Right lobe of liver (tissue), 4 donors: ENCODE results near the gene CELSR3.

Experiments used
- CTCF ChIP-seq, 4 donors: fragments of 200-600 bp in 3 of 4; fragments of 450-650 bp in 1 of 4; IDR thresholded peaks; one replicate each; pipeline versions ENCODE4 v1.5.1 to v1.8.0; 2016 to 2022; ENCODE audit warnings: antibody characterized with exemption in 4 of 4, mild to moderate bottlenecking in 2 of 4
- POLR2A ChIP-seq: fragments of 450-650 bp; IDR thresholded peaks from one replicate; pipeline ENCODE4 v1.6.1; 2017; ENCODE audit warnings: antibody characterized with exemption, mild to moderate bottlenecking
- donor health status: DM: no; HTN: no; CAD: no.
- donor health status: DM: no; HTN: no; CAD: no.
- donor health status: DM: no; HTN: yes; CAD: no.

- TF ChIP-seq CTCF (IDR thresholded peaks at IDR 0.05), result no peak
- no peak for TF ChIP-seq POLR2A
Measured at GRCh38 chr3:48693826-48694225, 31.1 kb upstream of the CELSR3 start.
